Calu3 (cell line): ENCODE data around the gene ARHGAP8. TPM values are rescaled to one million over a fixed set of nuclear protein-coding genes. Genes with fewer than 3 reads are reported as not detected.

Experiments used
- BruUV-seq: library from RNA; stranded (reverse); fragments of 400-500 nt; replicated peaks from 2 replicates; lab custom pipeline; 2021; lab: Mats Ljungman, UMichigan
- CTCF ChIA-PET: fragments of 300-600 bp; sonication (Branson Sonifier 250); formaldehyde crosslinking; loops from one replicate; lab custom pipeline; 2022; ENCODE audit warnings: antibody characterized with exemption; lab: Charles Lee
- DNase-seq: peaks from one replicate; pipeline ENCODE4 v3.0.0; 2022
- H3K27ac Mint-ChIP-seq: one replicate; pipeline ENCODE4 v1.8.0; 2022; ENCODE audit warnings: mixed read lengths; ENCODE audit not compliant: unreplicated experiment
- H3K27me3 Mint-ChIP-seq: one replicate; pipeline ENCODE4 v1.8.0; 2022; ENCODE audit warnings: mixed read lengths; ENCODE audit not compliant: unreplicated experiment
- H3K36me3 Mint-ChIP-seq: one replicate; pipeline ENCODE4 v1.8.0; 2022; ENCODE audit warnings: mild to moderate bottlenecking, moderate library complexity, mixed read lengths; ENCODE audit not compliant: insufficient read depth, unreplicated experiment
- H3K4me1 Mint-ChIP-seq: one replicate; pipeline ENCODE4 v1.8.0; 2022; ENCODE audit warnings: mild to moderate bottlenecking, low read depth, mixed read lengths; ENCODE audit not compliant: unreplicated experiment
- H3K4me3 Mint-ChIP-seq: one replicate; pipeline ENCODE4 v1.8.0; 2022; ENCODE audit warnings: mild to moderate bottlenecking, low read depth, moderate library complexity, mixed read lengths; ENCODE audit not compliant: unreplicated experiment
- H3K9me3 Mint-ChIP-seq: one replicate; pipeline ENCODE4 v1.8.0; 2022; ENCODE audit warnings: low read depth, mixed read lengths; ENCODE audit not compliant: unreplicated experiment
- intact Hi-C: fragments of 100-400 bp; cut with micrococcal nuclease; formaldehyde crosslinking; loops from one replicate; pipeline ENCODE4 v1.10.0; 2022; ENCODE audit not compliant: unreplicated experiment
- total RNA-seq: library from RNA; stranded (reverse); gene quantifications from 2 replicates; pipeline ENCODE4 v1.2.3, GENCODE V29; 2022
- TF ChIP-seq, protein P1 (sequence below): fragments of 200-600 bp; IDR thresholded peaks from one replicate; pipeline ENCODE4 v1.8.0; 2022; ENCODE audit warnings: antibody characterized with exemption; ENCODE audit not compliant: unreplicated experiment

ARHGAP8 gene
- total RNA-seq, 1 experiment from 2014 or later, result 127 TPM

DNA sequence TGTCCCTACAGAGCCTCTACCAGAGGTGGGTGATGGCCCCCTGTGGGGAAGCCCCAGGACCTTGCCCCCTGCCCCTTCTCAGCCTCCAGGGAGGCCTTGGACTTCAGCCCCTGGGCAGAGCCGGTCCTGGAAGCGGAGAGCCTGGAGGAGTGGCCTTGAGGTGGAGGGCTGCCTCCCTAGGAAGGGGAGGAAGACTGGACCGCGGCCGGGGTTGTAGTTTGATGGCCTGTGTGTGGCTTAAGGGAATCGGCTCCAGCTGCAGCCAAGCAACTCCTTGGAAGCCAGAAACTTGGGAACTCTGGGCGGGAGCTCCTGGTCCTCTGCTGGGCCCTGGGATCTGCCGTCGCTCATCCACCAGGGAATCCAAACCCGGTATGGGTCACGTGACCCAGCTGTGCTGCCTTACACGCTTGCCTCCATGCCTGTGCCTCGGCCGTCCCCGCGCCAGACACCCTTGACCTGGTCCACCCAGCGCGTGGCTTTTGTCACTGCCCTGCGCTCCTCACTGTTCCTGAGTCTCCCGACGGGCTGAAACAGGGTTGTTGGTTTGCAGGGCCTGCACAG lies 23.5 kb upstream of the ARHGAP8 start:
- H3K27ac Mint-ChIP-seq, result no peak overlapping the region
- no peak for DNase-seq
- H3K36me3 Mint-ChIP-seq, result no peaks in the 10 kb centered on the region
- no peaks in the 10 kb centered on the region for H3K4me1 Mint-ChIP-seq
- no TSS peak for BruUV-seq
- no peaks in the 10 kb centered on the region for H3K9me3 Mint-ChIP-seq
- intact Hi-C loops, result no loop called here
- no peaks in the 10 kb centered on the region for H3K27me3 Mint-ChIP-seq
- CTCF ChIA-PET, result no interaction called here
- H3K4me3 Mint-ChIP-seq, result no peak overlapping the region
- TF ChIP-seq, protein P1, sequence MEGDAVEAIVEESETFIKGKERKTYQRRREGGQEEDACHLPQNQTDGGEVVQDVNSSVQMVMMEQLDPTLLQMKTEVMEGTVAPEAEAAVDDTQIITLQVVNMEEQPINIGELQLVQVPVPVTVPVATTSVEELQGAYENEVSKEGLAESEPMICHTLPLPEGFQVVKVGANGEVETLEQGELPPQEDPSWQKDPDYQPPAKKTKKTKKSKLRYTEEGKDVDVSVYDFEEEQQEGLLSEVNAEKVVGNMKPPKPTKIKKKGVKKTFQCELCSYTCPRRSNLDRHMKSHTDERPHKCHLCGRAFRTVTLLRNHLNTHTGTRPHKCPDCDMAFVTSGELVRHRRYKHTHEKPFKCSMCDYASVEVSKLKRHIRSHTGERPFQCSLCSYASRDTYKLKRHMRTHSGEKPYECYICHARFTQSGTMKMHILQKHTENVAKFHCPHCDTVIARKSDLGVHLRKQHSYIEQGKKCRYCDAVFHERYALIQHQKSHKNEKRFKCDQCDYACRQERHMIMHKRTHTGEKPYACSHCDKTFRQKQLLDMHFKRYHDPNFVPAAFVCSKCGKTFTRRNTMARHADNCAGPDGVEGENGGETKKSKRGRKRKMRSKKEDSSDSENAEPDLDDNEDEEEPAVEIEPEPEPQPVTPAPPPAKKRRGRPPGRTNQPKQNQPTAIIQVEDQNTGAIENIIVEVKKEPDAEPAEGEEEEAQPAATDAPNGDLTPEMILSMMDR, result no peak

DNA sequence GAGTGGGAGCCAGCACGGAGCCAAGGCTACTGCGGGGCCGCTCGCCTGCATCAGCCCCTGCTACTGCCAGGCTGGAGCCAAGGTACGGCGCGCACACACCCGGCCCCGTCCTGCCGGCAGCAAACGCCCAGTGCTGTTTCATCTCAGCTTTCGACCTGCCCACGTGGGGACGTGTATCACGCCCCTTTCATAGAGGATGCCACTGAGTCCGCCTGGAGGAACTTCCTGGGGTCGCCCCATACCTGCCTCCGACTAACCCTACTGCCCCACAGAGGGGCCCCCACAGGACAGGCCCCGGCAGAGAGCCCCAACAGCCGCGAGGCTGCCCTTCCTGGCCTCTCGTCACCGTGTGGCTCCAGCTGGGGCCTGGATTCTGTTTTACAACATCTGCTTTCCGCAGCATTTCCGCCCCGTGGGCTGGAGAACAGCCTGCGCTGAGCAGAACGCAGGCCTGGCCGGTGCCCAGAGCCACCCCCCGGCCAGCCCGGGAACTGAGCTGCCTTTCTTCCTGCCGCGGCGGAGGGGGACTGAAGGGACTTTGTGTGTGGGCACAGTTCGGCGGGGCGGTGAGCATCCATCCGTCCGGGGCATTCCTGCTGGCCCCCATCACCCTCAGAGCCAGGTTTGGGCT lies 22.9 kb upstream of the ARHGAP8 start:
- no peak for DNase-seq
- Mint-ChIP-seq H3K4me1 (no peaks in the 10 kb centered on the region), H3K4me3 (no peak overlapping the region), H3K9me3 (no peaks in the 10 kb centered on the region), H3K27ac (no peak overlapping the region), H3K36me3 (no peaks in the 10 kb centered on the region), H3K27me3 (no peaks in the 10 kb centered on the region)
- no TSS peak for BruUV-seq
- CTCF ChIA-PET, result no interaction called here
- TF ChIP-seq, protein P1, result no peak
- intact Hi-C loops, result no loop called here

DNA sequence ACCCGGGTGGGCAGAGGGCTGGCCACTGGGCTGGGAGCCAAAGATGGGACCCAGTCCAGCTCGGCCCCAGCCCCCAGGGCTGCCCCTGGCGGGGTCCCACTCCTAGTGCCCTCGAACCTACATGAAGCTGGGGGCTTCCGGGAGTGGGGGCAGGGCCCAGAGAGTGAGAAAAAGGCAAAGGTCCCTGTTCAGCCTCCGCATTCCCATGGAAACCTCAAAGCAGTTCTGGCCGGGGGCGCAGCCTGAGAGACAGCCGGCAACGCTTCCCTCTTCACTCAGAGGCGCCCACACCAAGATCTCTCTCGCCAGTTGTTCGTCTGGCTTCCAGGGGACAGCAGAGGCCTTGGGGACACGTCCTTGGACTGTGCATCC lies 22.4 kb upstream of the ARHGAP8 start:
- DNase-seq, result no peak
- BruUV-seq, result no TSS peak
- intact Hi-C loops, result no loop called here
- Mint-ChIP-seq H3K27me3 (no peaks in the 10 kb centered on the region), H3K36me3 (no peaks in the 10 kb centered on the region), H3K4me1 (no peaks in the 10 kb centered on the region), H3K27ac (no peak overlapping the region), H3K4me3 (no peak overlapping the region), H3K9me3 (no peaks in the 10 kb centered on the region)
- TF ChIP-seq, protein P1, result no peak
- CTCF ChIA-PET, result no interaction called here

DNA sequence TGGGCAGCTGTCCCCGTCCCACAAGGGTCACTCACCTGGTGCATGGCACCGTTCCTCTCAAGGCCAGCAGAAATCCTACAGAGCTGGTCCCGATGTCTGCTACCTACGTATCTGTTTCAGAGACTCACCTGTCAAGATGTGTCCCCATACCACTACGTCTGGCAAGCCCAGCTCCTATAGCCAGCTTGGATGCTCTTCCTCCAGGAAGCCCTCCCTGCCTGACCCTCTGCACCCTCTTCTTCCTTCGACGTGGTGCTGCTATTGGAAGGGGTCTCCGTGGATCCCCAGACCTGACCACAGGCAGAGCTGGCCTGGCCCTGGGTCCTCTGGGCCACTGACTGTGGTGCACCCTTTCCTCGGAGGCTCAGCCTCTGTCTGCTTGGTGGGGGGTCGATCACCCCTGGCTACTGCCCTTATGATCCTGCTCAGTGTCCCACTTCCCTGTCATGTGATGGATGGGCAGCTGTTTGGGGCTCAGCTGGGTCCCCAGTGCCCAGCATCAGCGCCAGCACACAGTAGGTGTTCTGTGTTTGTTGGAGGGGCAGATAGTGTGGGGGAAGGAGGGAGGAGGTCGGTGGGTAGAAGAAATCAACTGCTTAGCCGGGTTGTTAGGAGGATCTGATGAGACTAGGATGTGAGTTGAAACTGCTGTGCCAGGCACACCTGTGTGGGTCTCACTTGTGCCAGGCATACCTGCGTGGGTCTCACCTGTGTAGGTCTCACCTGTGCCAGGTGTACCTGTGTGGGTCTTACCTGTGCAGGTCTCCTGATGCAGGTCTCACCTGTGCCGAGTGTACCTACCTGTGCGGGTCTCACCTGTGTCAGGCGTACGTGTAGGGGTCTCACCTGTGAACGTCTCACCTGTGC lies 21.7 kb upstream of the ARHGAP8 start:
- TF ChIP-seq, protein P1, result no peak
- Mint-ChIP-seq H3K27ac (no peak overlapping the region), H3K27me3 (no peaks in the 10 kb centered on the region), H3K4me1 (no peaks in the 10 kb centered on the region), H3K4me3 (no peak overlapping the region), H3K36me3 (no peaks in the 10 kb centered on the region), H3K9me3 (no peaks in the 10 kb centered on the region)
- no peak for DNase-seq
- no TSS peak for BruUV-seq
- CTCF ChIA-PET, result no interaction called here
- intact Hi-C loops, result no loop called here
